Nephron progenitor cell (in vitro differentiated cells): ENCODE results near the gene TSC2.

Source experiments
- DNase-seq: peaks from one replicate; pipeline ENCODE4 v3.0.0; 2021
- H3K27ac Mint-ChIP-seq: 2 replicates; pipeline ENCODE4 v1.8.0; 2021; ENCODE audit warnings: mild to moderate bottlenecking, moderate library complexity, mixed read lengths
- H3K27me3 Mint-ChIP-seq: 2 replicates; pipeline ENCODE4 v1.8.0; 2021; ENCODE audit warnings: mild to moderate bottlenecking, low read depth, mixed read lengths; ENCODE audit not compliant: poor library complexity
- H3K36me3 Mint-ChIP-seq: 2 replicates; pipeline ENCODE4 v1.8.0; 2021; ENCODE audit warnings: low read depth, mixed read lengths
- H3K4me1 Mint-ChIP-seq: 2 replicates; pipeline ENCODE4 v1.8.0; 2021; ENCODE audit warnings: mixed read lengths
- H3K4me3 Mint-ChIP-seq: 2 replicates; pipeline ENCODE4 v1.8.0; 2021; ENCODE audit warnings: mild to moderate bottlenecking, moderate library complexity, mixed read lengths
- H3K9me3 Mint-ChIP-seq: 2 replicates; pipeline ENCODE4 v1.8.0; 2021; ENCODE audit warnings: mild to moderate bottlenecking, moderate library complexity, mixed read lengths
- TF ChIP-seq, protein P1 (sequence below): fragments of 200-600 bp; sonication (generic); IDR thresholded peaks from 2 replicates; pipeline ENCODE4 v1.5.0; 2021; ENCODE audit warnings: antibody characterized with exemption

The TSC2 gene

GRCh38 chr16:2090481-2090776 lies 42.6 kb downstream of the TSC2 start:
- Mint-ChIP-seq H3K9me3 (no peaks in the 10 kb centered on the region), H3K4me1 (peaks cover 10% of the 10 kb centered on the region), H3K27ac (no peak overlapping the region), H3K4me3 (no peak overlapping the region), H3K36me3 (peaks cover 12% of the 10 kb centered on the region), H3K27me3 (no peaks in the 10 kb centered on the region)
- TF ChIP-seq, protein P1, sequence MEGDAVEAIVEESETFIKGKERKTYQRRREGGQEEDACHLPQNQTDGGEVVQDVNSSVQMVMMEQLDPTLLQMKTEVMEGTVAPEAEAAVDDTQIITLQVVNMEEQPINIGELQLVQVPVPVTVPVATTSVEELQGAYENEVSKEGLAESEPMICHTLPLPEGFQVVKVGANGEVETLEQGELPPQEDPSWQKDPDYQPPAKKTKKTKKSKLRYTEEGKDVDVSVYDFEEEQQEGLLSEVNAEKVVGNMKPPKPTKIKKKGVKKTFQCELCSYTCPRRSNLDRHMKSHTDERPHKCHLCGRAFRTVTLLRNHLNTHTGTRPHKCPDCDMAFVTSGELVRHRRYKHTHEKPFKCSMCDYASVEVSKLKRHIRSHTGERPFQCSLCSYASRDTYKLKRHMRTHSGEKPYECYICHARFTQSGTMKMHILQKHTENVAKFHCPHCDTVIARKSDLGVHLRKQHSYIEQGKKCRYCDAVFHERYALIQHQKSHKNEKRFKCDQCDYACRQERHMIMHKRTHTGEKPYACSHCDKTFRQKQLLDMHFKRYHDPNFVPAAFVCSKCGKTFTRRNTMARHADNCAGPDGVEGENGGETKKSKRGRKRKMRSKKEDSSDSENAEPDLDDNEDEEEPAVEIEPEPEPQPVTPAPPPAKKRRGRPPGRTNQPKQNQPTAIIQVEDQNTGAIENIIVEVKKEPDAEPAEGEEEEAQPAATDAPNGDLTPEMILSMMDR = no peak
- DNase-seq = no peak

DNA sequence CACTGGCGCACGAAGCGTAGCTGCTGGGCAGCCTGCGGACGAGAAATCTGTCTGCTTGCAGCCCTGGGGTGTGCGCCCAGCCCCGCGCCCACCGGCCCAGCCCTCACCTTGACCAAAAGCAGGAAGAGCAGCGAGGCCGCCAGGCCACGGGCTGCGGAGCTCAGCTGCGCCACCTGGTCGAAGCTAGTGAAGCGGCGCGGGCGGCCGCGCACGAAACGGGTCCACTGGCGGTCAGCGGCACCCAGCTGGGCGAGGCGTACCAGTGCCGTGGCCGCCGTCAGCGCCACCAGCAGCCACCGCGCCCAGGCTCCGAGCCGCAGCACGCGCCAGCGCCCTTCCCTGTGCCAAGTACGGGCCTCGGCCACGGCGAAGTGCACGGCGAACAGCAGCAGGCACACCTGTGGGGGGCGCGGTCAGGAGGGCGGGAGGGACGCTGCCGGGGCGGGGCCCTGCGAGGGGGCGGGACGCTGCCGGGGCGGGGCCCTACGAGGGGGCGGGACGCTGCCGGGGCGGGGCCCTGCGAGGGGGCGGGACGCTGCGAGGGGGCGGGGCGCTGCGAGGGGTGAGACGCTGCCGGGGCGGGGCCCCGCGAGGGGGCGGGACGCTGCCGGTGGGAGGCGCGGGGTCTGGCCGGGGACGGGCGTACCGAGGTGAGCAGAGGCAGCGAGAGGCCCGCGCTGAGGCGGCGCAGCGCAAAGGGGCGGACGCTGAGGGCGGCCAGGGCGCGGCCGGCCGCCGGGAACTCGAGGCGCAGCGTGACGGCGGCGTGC lies 43.2 kb downstream of the TSC2 start:
- H3K27me3 Mint-ChIP-seq = no peaks in the 10 kb centered on the region
- peak; percentile 96 for DNase-seq
- H3K9me3 Mint-ChIP-seq = no peaks in the 10 kb centered on the region
- H3K27ac Mint-ChIP-seq = no peak overlapping the region
- H3K4me3 Mint-ChIP-seq = no peak overlapping the region
- H3K36me3 Mint-ChIP-seq = peaks cover 12% of the 10 kb centered on the region
- TF ChIP-seq, protein P1 = peak; percentile 34
- peaks cover 10% of the 10 kb centered on the region for H3K4me1 Mint-ChIP-seq

GRCh38 chr16:2091547-2092255 lies 43.9 kb downstream of the TSC2 start:
- H3K36me3 Mint-ChIP-seq = peaks cover 13% of the 10 kb centered on the region
- peak overlapping the region; percentile 49 for H3K4me3 Mint-ChIP-seq
- peaks cover 10% of the 10 kb centered on the region for H3K4me1 Mint-ChIP-seq
- H3K27ac Mint-ChIP-seq = no peak overlapping the region
- H3K9me3 Mint-ChIP-seq = no peaks in the 10 kb centered on the region
- no peaks in the 10 kb centered on the region for H3K27me3 Mint-ChIP-seq
- no peak for DNase-seq
- TF ChIP-seq, protein P1 = no peak

DNA sequence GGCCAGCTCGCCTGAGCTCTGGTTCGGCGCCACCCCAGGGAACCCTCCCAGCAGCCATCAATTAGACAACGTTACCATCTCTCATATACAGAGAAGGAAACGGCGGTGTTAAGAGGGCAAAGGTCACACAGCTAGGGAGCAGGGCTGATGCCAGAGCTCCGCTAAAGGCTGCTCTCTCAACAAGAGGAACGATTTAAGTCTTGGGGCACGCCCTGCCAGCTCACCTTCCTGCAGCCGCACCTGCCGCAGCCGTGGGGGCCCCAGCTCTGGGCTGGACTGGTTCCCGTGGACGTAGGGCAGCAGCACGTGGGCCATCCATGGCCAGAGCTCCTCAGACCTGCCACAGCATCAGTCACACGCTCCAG lies 44.5 kb downstream of the TSC2 start:
- DNase-seq = no peak
- Mint-ChIP-seq H3K27ac (no peak overlapping the region), H3K4me1 (peaks cover 10% of the 10 kb centered on the region), H3K4me3 (peak overlapping the region; percentile 49), H3K9me3 (no peaks in the 10 kb centered on the region), H3K36me3 (peaks cover 17% of the 10 kb centered on the region), H3K27me3 (no peaks in the 10 kb centered on the region)
- TF ChIP-seq, protein P1 = no peak

DNA sequence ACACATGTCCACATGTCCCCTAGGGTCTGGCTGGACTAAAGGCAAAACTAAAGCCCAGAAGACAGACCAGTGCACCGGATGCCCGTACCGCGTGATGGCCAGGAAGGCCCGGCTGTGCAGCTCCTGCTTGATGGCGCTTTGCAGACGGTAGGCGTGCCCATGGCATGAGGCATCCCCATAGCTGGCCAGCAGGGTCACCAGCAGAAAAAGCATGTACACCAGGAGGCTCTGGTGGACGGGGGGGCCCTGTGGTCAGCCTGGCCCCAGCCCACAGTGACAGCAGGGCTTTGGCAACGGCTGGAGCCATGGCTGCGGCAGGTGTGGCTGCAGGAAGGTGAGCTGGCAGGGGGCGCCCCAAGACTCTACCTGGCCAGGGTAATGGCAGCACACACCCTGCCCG lies 45.1 kb downstream of the TSC2 start:
- H3K9me3 Mint-ChIP-seq = no peaks in the 10 kb centered on the region
- no peak overlapping the region for H3K27ac Mint-ChIP-seq
- peak overlapping the region; percentile 40 for H3K4me3 Mint-ChIP-seq
- TF ChIP-seq, protein P1 = no peak
- peaks cover 17% of the 10 kb centered on the region for H3K36me3 Mint-ChIP-seq
- DNase-seq = no peak
- no peaks in the 10 kb centered on the region for H3K27me3 Mint-ChIP-seq
- H3K4me1 Mint-ChIP-seq = peaks cover 10% of the 10 kb centered on the region

GRCh38 chr16:2093793-2094192 lies 46.0 kb downstream of the TSC2 start:
- Mint-ChIP-seq H3K36me3 (peaks cover 17% of the 10 kb centered on the region), H3K4me3 (no peak overlapping the region)

More at GRCh38 chr16:2093793-2094192, 46.0 kb downstream of the TSC2 start:
- H3K27ac Mint-ChIP-seq = no peak overlapping the region
- H3K27me3 Mint-ChIP-seq = no peaks in the 10 kb centered on the region
- DNase-seq = no peak
- H3K4me1 Mint-ChIP-seq = peaks cover 10% of the 10 kb centered on the region
- no peaks in the 10 kb centered on the region for H3K9me3 Mint-ChIP-seq
- TF ChIP-seq, protein P1 = no peak
